Measurements from ENCODE around the gene UBE4A. TPM values are rescaled to one million over a fixed set of nuclear protein-coding genes. Genes with fewer than 3 reads are reported as not detected.

The UBE4A gene
- total and polyA plus RNA-seq, 9 of the 15 experiments (the other 6 are each of a cell fraction or from before 2014, with no cell fraction given) = 13.5 to 45.2 (median 26.8) TPM

- TF ChIP-seq GABPA (tag; conservative IDR thresholded peaks at IDR 0.05; ENCODE audit: low read depth) = peak; percentile 82
- peak; percentile 95 for TF ChIP-seq SP1 (CRISPR knock-in tag; IDR thresholded peaks at IDR 0.05)
- no peak; the same call in 1 of the 2 replicates for TF ChIP-seq ZBTB1 (CRISPR knock-in tag; IDR thresholded peaks at IDR 0.05; ENCODE audit: borderline replicate concordance, low read depth)
- no peak; the same call in 1 of the 2 replicates for TF ChIP-seq IRF1 (CRISPR knock-in tag; IDR thresholded peaks at IDR 0.05; ENCODE audit: borderline replicate concordance)
- TF ChIP-seq RUNX1 (IDR thresholded peaks at IDR 0.05; ENCODE audit: low read depth) = no peak
- no peak for TF ChIP-seq ZNF696 (CRISPR knock-in tag; conservative IDR thresholded peaks at IDR 0.05)
- TF ChIP-seq ESRRA (IDR thresholded peaks at IDR 0.05; ENCODE audit: borderline replicate concordance, low read depth) = peak; percentile 86
- TF ChIP-seq TAF1 (IDR thresholded peaks at IDR 0.05; ENCODE audit: control insufficient read depth, extremely low read depth, insufficient read depth, low read length, severe bottlenecking) = peak; percentile 56
- TF ChIP-seq THAP7 (CRISPR knock-in tag; IDR thresholded peaks at IDR 0.05) = no peak
- no peak for TF ChIP-seq HOMEZ (CRISPR knock-in tag; IDR thresholded peaks at IDR 0.05)
- no peak for TF ChIP-seq SMARCA5 (IDR thresholded peaks at IDR 0.05)
- no peak for TF ChIP-seq ZNF445 (CRISPR knock-in tag; IDR thresholded peaks at IDR 0.05; ENCODE audit: low read depth)
- no peak for TF ChIP-seq JUN (IDR thresholded peaks at IDR 0.05; ENCODE audit: borderline replicate concordance, low read depth, low read length)
- TF ChIP-seq JUN (CRISPR knock-in tag; IDR thresholded peaks at IDR 0.05; ENCODE audit: borderline replicate concordance) = no peak
- TF ChIP-seq MXI1 (IDR thresholded peaks at IDR 0.05; ENCODE audit: low read depth, low read length) = peak; percentile 30; the same call in 1 of the 2 replicates
- no peak for TF ChIP-seq ZNF217 (CRISPR knock-in tag; IDR thresholded peaks at IDR 0.05)
- TF ChIP-seq MYBL2 (IDR thresholded peaks at IDR 0.05; ENCODE audit: low read depth) = no peak
- TF ChIP-seq MYBL2 (CRISPR knock-in tag; IDR thresholded peaks at IDR 0.05; ENCODE audit: borderline replicate concordance) = no peak
- TF ChIP-seq ZNF134 (CRISPR knock-in tag; conservative IDR thresholded peaks at IDR 0.05) = no peak
- peak; percentile 60; the same call in 1 of the 2 replicates for TF ChIP-seq SIN3B (IDR thresholded peaks at IDR 0.05; ENCODE audit: low read depth)
- TF ChIP-seq CREB5 (CRISPR knock-in tag; IDR thresholded peaks at IDR 0.05) = no peak
- TF ChIP-seq ZSCAN32 (CRISPR knock-in tag; IDR thresholded peaks at IDR 0.05) = no peak
- no peak for TF ChIP-seq SPI1 (IDR thresholded peaks at IDR 0.05; ENCODE audit: borderline replicate concordance, low read depth, low read length)
Observed at GRCh38 chr11:118435893-118436624, 76.7 kb downstream of the UBE4A start, which contains the start of gene KMT2A (continued).

Data from K562 (cell line).